ENCODE data around the gene ZNF311.

ZNF311 gene

GRCh38 chr6:29014729-29015608 is 9.9 kb upstream of the ZNF311 start:
- H3K36me3 ChIP-seq (ENCODE audit: control insufficient read depth, insufficient read depth, low read length), result no peaks in the 10 kb centered on the region
- no peak overlapping the region for H3K4me3 ChIP-seq (ENCODE audit: extremely low read depth, insufficient read depth, low read length, poor library complexity, severe bottlenecking)
- WGBS, 2 experiments (ENCODE audit: insufficient coverage in 2 of 2), result 94 to 96% methylated on average over 59 to 76 of the region's 79 CpGs
- H3K27ac ChIP-seq (ENCODE audit: low read depth, low read length, severe bottlenecking), result no peak overlapping the region
- no peaks in the 10 kb centered on the region for H3K4me1 ChIP-seq (ENCODE audit: control insufficient read depth, insufficient read depth, low read length, poor library complexity, severe bottlenecking)
- no peaks in the 10 kb centered on the region for H3K9me3 ChIP-seq (ENCODE audit: control insufficient read depth, low read length)

- 0% methylated on average over 13 to 19 of the region's 30 CpGs for WGBS, 2 experiments (ENCODE audit: insufficient coverage in 2 of 2)
- no peak overlapping the region for H3K27ac ChIP-seq (ENCODE audit: low read depth, low read length, severe bottlenecking)
Measured at GRCh38 chr6:29011276-29011734, 6.2 kb upstream of the ZNF311 start.

GRCh38 chr6:29009358-29009757 is 4.2 kb upstream of the ZNF311 start:
- Histone ChIP-seq H3K27ac (ENCODE audit: low read depth, low read length, severe bottlenecking) (no peak overlapping the region), H3K4me1 (ENCODE audit: control insufficient read depth, insufficient read depth, low read length, poor library complexity, severe bottlenecking) (no peaks in the 10 kb centered on the region), H3K36me3 (ENCODE audit: control insufficient read depth, insufficient read depth, low read length) (no peaks in the 10 kb centered on the region), H3K9me3 (ENCODE audit: control insufficient read depth, low read length) (no peaks in the 10 kb centered on the region), H3K4me3 (ENCODE audit: extremely low read depth, insufficient read depth, low read length, poor library complexity, severe bottlenecking) (no peak overlapping the region)
- WGBS, 2 experiments (ENCODE audit: insufficient coverage in 2 of 2), result no CpG with 5 or more reads among the region's 1 CpG

More at GRCh38 chr6:29011276-29011734, 6.2 kb upstream of the ZNF311 start:
- H3K9me3 ChIP-seq (ENCODE audit: control insufficient read depth, low read length), result no peaks in the 10 kb centered on the region
- no peaks in the 10 kb centered on the region for H3K4me1 ChIP-seq (ENCODE audit: control insufficient read depth, insufficient read depth, low read length, poor library complexity, severe bottlenecking)
- peak overlapping the region; percentile 40 for H3K4me3 ChIP-seq (ENCODE audit: extremely low read depth, insufficient read depth, low read length, poor library complexity, severe bottlenecking)
- no peaks in the 10 kb centered on the region for H3K36me3 ChIP-seq (ENCODE audit: control insufficient read depth, insufficient read depth, low read length)

DNA sequence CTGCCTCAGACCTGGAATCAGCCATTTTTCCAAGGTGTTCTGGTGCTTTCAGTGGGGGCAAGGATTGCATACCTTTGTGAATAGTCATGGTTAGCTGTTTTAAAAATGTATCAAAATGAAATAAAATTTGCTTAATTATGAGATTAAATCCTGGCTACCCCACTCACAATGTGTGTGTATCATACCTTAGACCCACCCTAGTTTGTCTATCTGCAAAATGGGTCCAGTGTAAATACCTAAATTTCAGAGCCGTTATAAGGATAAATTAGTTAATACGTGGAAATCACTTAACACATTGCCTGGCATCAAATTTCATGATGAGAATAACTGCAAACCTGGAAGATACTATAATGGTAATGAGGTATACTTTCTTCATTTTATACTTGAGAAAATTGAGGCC is 3.0 kb upstream of the ZNF311 start:
- H3K27ac ChIP-seq (ENCODE audit: low read depth, low read length, severe bottlenecking), result no peak overlapping the region
- WGBS, 2 experiments (ENCODE audit: insufficient coverage in 2 of 2), result no CpG with 5 or more reads among the region's 2 CpGs
- H3K36me3 ChIP-seq (ENCODE audit: control insufficient read depth, insufficient read depth, low read length), result no peaks in the 10 kb centered on the region
- no peaks in the 10 kb centered on the region for H3K9me3 ChIP-seq (ENCODE audit: control insufficient read depth, low read length)
- no peaks in the 10 kb centered on the region for H3K4me1 ChIP-seq (ENCODE audit: control insufficient read depth, insufficient read depth, low read length, poor library complexity, severe bottlenecking)
- H3K4me3 ChIP-seq (ENCODE audit: extremely low read depth, insufficient read depth, low read length, poor library complexity, severe bottlenecking), result no peak overlapping the region

DNA sequence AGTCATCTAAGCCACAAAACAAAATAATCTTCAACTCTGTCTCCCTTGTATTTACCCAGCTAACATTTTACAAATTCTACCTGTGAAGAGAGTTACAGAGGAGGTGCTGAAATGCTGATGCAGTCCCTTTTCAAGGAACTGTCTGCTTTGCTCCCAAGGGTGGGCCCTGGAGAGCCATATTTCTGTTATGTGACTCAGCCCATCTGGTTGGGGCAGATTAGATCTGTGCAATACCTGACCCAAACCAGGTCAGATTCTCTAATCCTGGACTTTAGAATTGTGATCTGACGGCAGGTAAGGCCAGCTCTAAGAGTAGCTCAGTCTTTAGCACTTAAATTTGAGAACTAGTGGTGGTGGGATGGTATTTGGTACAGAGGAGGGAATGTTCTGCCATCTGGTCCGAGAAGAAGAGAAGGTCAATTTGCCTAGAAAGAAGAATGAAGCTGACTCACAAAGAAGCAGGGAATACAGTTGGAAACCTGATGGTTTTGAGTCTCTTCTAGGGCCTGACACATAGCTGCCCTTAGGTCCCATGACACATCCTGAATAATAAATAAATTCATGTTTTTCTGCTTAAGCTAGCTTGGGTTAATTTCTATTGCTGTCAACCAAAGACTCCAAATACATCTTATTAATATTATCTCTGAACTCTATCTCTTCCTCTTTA is 8.1 kb downstream of the ZNF311 start:
- 82 to 89% methylated on average over 2 of the region's 2 CpGs for WGBS, 2 experiments (ENCODE audit: insufficient coverage in 2 of 2)
- Histone ChIP-seq H3K36me3 (ENCODE audit: control insufficient read depth, insufficient read depth, low read length) (no peaks in the 10 kb centered on the region), H3K9me3 (ENCODE audit: control insufficient read depth, low read length) (peaks cover 4% of the 10 kb centered on the region), H3K27ac (ENCODE audit: low read depth, low read length, severe bottlenecking) (no peak overlapping the region), H3K4me3 (ENCODE audit: extremely low read depth, insufficient read depth, low read length, poor library complexity, severe bottlenecking) (no peak overlapping the region), H3K4me1 (ENCODE audit: control insufficient read depth, insufficient read depth, low read length, poor library complexity, severe bottlenecking) (no peaks in the 10 kb centered on the region)

DNA sequence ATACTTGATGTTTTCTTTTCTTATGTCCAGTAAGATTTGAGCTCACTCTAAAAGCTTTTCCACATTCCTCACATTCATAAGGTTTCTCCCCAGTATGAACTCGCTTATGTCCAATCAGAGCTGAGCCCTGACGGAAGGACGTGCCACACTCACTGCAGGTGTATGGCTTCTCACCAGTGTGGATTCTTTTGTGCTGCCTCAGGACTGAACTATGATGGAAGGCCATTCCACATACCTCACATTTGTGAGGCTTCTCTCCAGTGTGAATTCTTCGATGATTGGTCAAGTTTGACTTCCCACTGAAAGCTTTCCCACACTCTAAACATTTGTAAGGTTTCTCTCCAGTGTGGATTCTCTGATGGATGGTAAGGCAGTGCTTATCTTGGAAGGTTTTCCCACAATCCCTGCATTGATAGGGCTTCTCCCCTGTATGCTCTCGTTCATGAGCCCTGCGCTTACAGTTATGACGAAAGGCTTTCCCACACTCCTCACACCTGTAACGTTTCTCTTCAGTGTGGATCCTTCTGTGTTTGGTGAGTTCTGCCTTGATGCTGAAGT is 9.9 kb downstream of the ZNF311 start:
- H3K36me3 ChIP-seq (ENCODE audit: control insufficient read depth, insufficient read depth, low read length), result no peaks in the 10 kb centered on the region
- no peak overlapping the region for H3K27ac ChIP-seq (ENCODE audit: low read depth, low read length, severe bottlenecking)
- peaks cover 4% of the 10 kb centered on the region for H3K9me3 ChIP-seq (ENCODE audit: control insufficient read depth, low read length)
- WGBS, 2 experiments (ENCODE audit: insufficient coverage in 2 of 2), result 85 to 87% methylated on average over 5 to 7 of the region's 8 CpGs
- H3K4me1 ChIP-seq (ENCODE audit: control insufficient read depth, insufficient read depth, low read length, poor library complexity, severe bottlenecking), result no peaks in the 10 kb centered on the region
- no peak overlapping the region for H3K4me3 ChIP-seq (ENCODE audit: extremely low read depth, insufficient read depth, low read length, poor library complexity, severe bottlenecking)

GRCh38 chr6:28988536-28989311 is 16.4 kb downstream of the ZNF311 start:
- no peaks in the 10 kb centered on the region for H3K36me3 ChIP-seq (ENCODE audit: control insufficient read depth, insufficient read depth, low read length)
- no peaks in the 10 kb centered on the region for H3K9me3 ChIP-seq (ENCODE audit: control insufficient read depth, low read length)
- no peak overlapping the region for H3K27ac ChIP-seq (ENCODE audit: low read depth, low read length, severe bottlenecking)
- 13 to 15% methylated on average over 29 to 33 of the region's 48 CpGs for WGBS, 2 experiments (ENCODE audit: insufficient coverage in 2 of 2)
- H3K4me1 ChIP-seq (ENCODE audit: control insufficient read depth, insufficient read depth, low read length, poor library complexity, severe bottlenecking), result no peaks in the 10 kb centered on the region
- peak overlapping the region; percentile 27 for H3K4me3 ChIP-seq (ENCODE audit: extremely low read depth, insufficient read depth, low read length, poor library complexity, severe bottlenecking)

DNA sequence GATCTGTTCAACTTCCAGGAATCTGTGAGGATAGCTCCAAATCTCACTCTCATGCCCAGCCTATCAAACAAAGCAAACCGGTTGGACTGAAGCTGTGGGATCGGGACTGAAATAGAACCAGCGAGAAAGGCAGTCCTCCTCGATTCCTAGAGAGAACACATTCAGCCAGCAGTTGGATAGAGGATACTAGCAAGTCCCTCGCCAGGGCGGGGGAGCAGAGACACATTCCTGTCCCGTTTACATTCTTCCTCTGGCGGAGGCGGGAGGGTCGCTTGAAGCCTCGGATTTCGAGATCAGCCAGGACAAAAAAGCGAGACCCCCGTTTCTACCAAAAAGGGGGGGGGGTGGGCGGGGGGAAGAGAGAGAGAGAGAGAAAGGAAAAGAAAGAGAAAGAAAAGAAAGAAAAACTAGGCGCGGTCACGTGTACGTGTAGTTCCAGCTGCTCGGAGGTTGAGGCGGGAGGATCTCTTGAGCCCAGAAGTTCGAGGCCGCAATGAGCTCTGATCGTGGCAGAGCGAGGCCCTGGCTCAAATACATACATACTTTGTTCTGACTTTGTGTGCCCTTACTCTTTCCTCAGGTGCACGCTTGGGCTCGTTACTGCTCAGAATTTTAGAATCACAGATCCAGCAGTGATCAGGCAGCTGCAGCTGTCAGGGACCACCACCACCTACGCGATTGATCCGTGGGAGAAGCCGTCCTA is 19.5 kb downstream of the ZNF311 start:
- Histone ChIP-seq H3K4me3 (ENCODE audit: extremely low read depth, insufficient read depth, low read length, poor library complexity, severe bottlenecking) (peak overlapping the region; percentile 21), H3K36me3 (ENCODE audit: control insufficient read depth, insufficient read depth, low read length) (no peaks in the 10 kb centered on the region), H3K27ac (ENCODE audit: low read depth, low read length, severe bottlenecking) (peak overlapping the region; percentile 43), H3K9me3 (ENCODE audit: control insufficient read depth, low read length) (no peaks in the 10 kb centered on the region), H3K4me1 (ENCODE audit: control insufficient read depth, insufficient read depth, low read length, poor library complexity, severe bottlenecking) (no peaks in the 10 kb centered on the region)
- 33 to 54% methylated on average over 16 to 18 of the region's 31 CpGs for WGBS, 2 experiments (ENCODE audit: insufficient coverage in 2 of 2)

GRCh38 chr6:28983838-28984237 is 21.3 kb downstream of the ZNF311 start:
- H3K4me1 ChIP-seq (ENCODE audit: control insufficient read depth, insufficient read depth, low read length, poor library complexity, severe bottlenecking), result peaks cover 9% of the 10 kb centered on the region

More at GRCh38 chr6:28983838-28984237, 21.3 kb downstream of the ZNF311 start:
- Histone ChIP-seq H3K36me3 (ENCODE audit: control insufficient read depth, insufficient read depth, low read length) (no peaks in the 10 kb centered on the region), H3K9me3 (ENCODE audit: control insufficient read depth, low read length) (no peaks in the 10 kb centered on the region), H3K27ac (ENCODE audit: low read depth, low read length, severe bottlenecking) (no peak overlapping the region), H3K4me3 (ENCODE audit: extremely low read depth, insufficient read depth, low read length, poor library complexity, severe bottlenecking) (no peak overlapping the region)
- 92% methylated on average over 2 to 4 of the region's 5 CpGs for WGBS, 2 experiments (ENCODE audit: insufficient coverage in 2 of 2)
